Endothelial cell of umbilical vein (primary cell): Measurements from ENCODE around the gene SRGAP3. TPM values are rescaled to one million over a fixed set of nuclear protein-coding genes. Genes with fewer than 3 reads are reported as not detected.

Experiments used
- BruUV-seq: library from RNA; stranded (reverse); fragments of 400-500 nt; replicated peaks from 2 replicates; lab custom pipeline; 2021; lab: Mats Ljungman, UMichigan
- CTCF ChIA-PET: fragments of 300-600, 350-600 bp; sonication (Branson Sonifier 250); formaldehyde crosslinking; loops from one replicate; lab custom pipeline; 2021; ENCODE audit warnings: antibody characterized with exemption, inconsistent platforms; lab: Charles Lee
- POLR2A ChIA-PET: fragments of 300-600, 350-600 bp; sonication (Branson Sonifier 250); formaldehyde crosslinking; loops from one replicate; lab custom pipeline; 2021; ENCODE audit warnings: antibody characterized with exemption, inconsistent platforms; lab: Charles Lee
- DNase-seq: peaks from one replicate; pipeline ENCODE4 v3.0.0-alpha.2; 2011; ENCODE audit warnings: low read depth, low spot score
- FAIRE-seq: peaks from 2 replicates; lab custom pipeline; 2011; peaks lifted over from hg19 to GRCh38; lab: Jason Lieb, UNC
- H2AFZ ChIP-seq: 2 replicates; pipeline ENCODE4 v1.6.0; 2012; ENCODE audit warnings: low read depth, low read length, control low read depth, inconsistent platforms
- H3K27ac ChIP-seq: 2 replicates; pipeline ENCODE4 v1.5.1; 2011; ENCODE audit warnings: low read depth, mild to moderate bottlenecking, control low read depth, low read length, moderate library complexity; ENCODE audit not compliant: insufficient read depth
- H3K27me3 ChIP-seq, 2 experiments: 2 replicates each; pipeline versions ENCODE4 v1.6.0 to v1.6.1; 2011; ENCODE audit warnings: low read length in 2 of 2, mixed read lengths in 1 of 2; ENCODE audit not compliant: control insufficient read depth in 2 of 2, insufficient read depth in 2 of 2
- H3K36me3 ChIP-seq, 2 experiments: 2 replicates in 1 of 2; 3 replicates in 1 of 2; pipeline ENCODE4 v1.5.1; 2011; ENCODE audit warnings: low read length in 2 of 2, mild to moderate bottlenecking in 1 of 2, moderate library complexity in 1 of 2; ENCODE audit not compliant: control insufficient read depth in 2 of 2, insufficient read depth in 2 of 2; ENCODE audit errors: extremely low read depth in 1 of 2
- H3K4me1 ChIP-seq: 3 replicates; pipeline ENCODE4 v1.5.1; 2011; ENCODE audit warnings: mild to moderate bottlenecking, low read length; ENCODE audit not compliant: control insufficient read depth, insufficient read depth; ENCODE audit errors: extremely low read depth
- H3K4me2 ChIP-seq: 2 replicates; pipeline ENCODE4 v1.6.1; 2011; ENCODE audit warnings: low read length, control low read depth, mixed read lengths; ENCODE audit not compliant: insufficient read depth
- H3K4me3 ChIP-seq, 3 experiments: fragments of 200-600 bp in 1 of 3; sonication (generic), shearing (Covaris generic) in 1 of 3; replicated peaks in 1 of 3; 2 replicates each; pipeline ENCODE4 v1.5.1; 2011 to 2016; ENCODE audit warnings: control low read depth in 3 of 3, low read length in 3 of 3, mild to moderate bottlenecking in 2 of 3, inconsistent platforms in 1 of 3, low read depth in 1 of 3, moderate library complexity in 1 of 3; ENCODE audit not compliant: insufficient read depth in 1 of 3
- H3K79me2 ChIP-seq: 2 replicates; pipeline ENCODE4 v1.6.0; 2012; ENCODE audit warnings: low read length, inconsistent platforms; ENCODE audit not compliant: control insufficient read depth, insufficient read depth
- H3K9ac ChIP-seq: replicated peaks from 2 replicates; pipeline ENCODE3; 2011; ENCODE audit warnings: low read length, control low read depth; ENCODE audit not compliant: insufficient read depth; ENCODE audit errors: extremely low read depth
- H3K9me1 ChIP-seq: replicated peaks from 3 replicates; pipeline ENCODE4 v1.6.0; 2011; ENCODE audit warnings: mild to moderate bottlenecking, low read length; ENCODE audit not compliant: control insufficient read depth, insufficient read depth; ENCODE audit errors: extremely low read depth
- H3K9me3 ChIP-seq: replicated peaks from 2 replicates; pipeline ENCODE4 v1.5.1; 2012; ENCODE audit warnings: low read length, inconsistent platforms; ENCODE audit not compliant: control insufficient read depth, insufficient read depth
- H4K20me1 ChIP-seq: replicated peaks from 2 replicates; pipeline ENCODE3; 2011; ENCODE audit warnings: mild to moderate bottlenecking, low read length; ENCODE audit not compliant: control insufficient read depth, insufficient read depth; ENCODE audit errors: extremely low read depth
- EZH2 ChIP-seq: IDR thresholded peaks from 2 replicates; pipeline ENCODE4 v1.6.1; 2012; ENCODE audit warnings: borderline replicate concordance, low read depth, mild to moderate bottlenecking, moderate library complexity, low read length, inconsistent platforms; ENCODE audit not compliant: severe bottlenecking
- FOS ChIP-seq: IDR thresholded peaks from 2 replicates; pipeline ENCODE4 v1.6.1; 2011; ENCODE audit warnings: mild to moderate bottlenecking, low read length, moderate library complexity, borderline replicate concordance; ENCODE audit not compliant: insufficient read depth
- GATA2 ChIP-seq: IDR thresholded peaks from 2 replicates; pipeline ENCODE4 v1.7.0; 2011; ENCODE audit warnings: low read depth, mild to moderate bottlenecking, moderate library complexity, mixed read lengths, low read length; ENCODE audit not compliant: insufficient read length, insufficient read depth
- JUN ChIP-seq: IDR thresholded peaks from 2 replicates; pipeline ENCODE4 v1.6.1; 2011; ENCODE audit warnings: borderline replicate concordance, low read depth; ENCODE audit not compliant: insufficient read length, insufficient read depth
- MYC ChIP-seq: IDR thresholded peaks from one replicate; pipeline ENCODE4 v1.6.1; 2011; ENCODE audit warnings: mild to moderate bottlenecking, low read depth, low read length
- POLR2A ChIP-seq: IDR thresholded peaks from 2 replicates; pipeline ENCODE4 v1.6.1; 2012; ENCODE audit warnings: low read depth, mild to moderate bottlenecking, control low read depth, low read length
- POLR2AphosphoS5 ChIP-seq: IDR thresholded peaks from 2 replicates; pipeline ENCODE4 v1.6.1; 2012; ENCODE audit warnings: low read depth, mild to moderate bottlenecking, control low read depth, low read length, moderate library complexity; ENCODE audit not compliant: insufficient read depth
- dilution Hi-C: fragments of 300-500 bp; cut with MboI; formaldehyde crosslinking; loops from one replicate; pipeline ENCODE4 v1.15.0; 2019; ENCODE audit warnings: low sequenced_read_pairs; ENCODE audit not compliant: extremely low pct_ligation_motif_present
- intact Hi-C: fragments of 100-400 bp; cut with micrococcal nuclease; formaldehyde crosslinking; loops from one replicate; pipeline ENCODE4 v1.10.0; 2022
- polyA plus RNA-seq, 4 experiments: library from polyadenylated mRNA; depleted of rRNA in 3 of 4; stranded (reverse) in 3 of 4; unstranded in 1 of 4; fragments of >200 nt; gene quantifications; 2 replicates each; pipeline versions ENCODE4 v1.2.1 to v1.2.3, GENCODE V29; 2011 to 2012; ENCODE audit warnings: missing spikeins in 1 of 4
- total RNA-seq: library from RNA; stranded (reverse); gene quantifications from 2 replicates; pipeline ENCODE4 v1.2.3, GENCODE V29; 2021
- TF ChIP-seq, protein P1 (sequence below), 2 donors: IDR thresholded peaks; 1 replicate in 1 of 2; 2 replicates in 1 of 2; pipeline ENCODE4 v1.5.1; 2011; ENCODE audit warnings: low read length in 2 of 2, mild to moderate bottlenecking in 2 of 2, moderate library complexity in 2 of 2, control low read depth in 1 of 2, inconsistent platforms in 1 of 2, low read depth in 1 of 2; ENCODE audit not compliant: insufficient read depth in 1 of 2; ENCODE audit errors: extremely low read depth in 1 of 2
- TF ChIP-seq, protein P2 (sequence below): IDR thresholded peaks from 2 replicates; pipeline ENCODE4 v1.6.1; 2011; ENCODE audit not compliant: insufficient read depth, insufficient read length

SRGAP3 gene
- total and polyA plus RNA-seq, 2 donors (not counting 3 experiments of a cell fraction or from before 2014, with no cell fraction given), result 0.06 TPM; not detected in 1

DNA sequence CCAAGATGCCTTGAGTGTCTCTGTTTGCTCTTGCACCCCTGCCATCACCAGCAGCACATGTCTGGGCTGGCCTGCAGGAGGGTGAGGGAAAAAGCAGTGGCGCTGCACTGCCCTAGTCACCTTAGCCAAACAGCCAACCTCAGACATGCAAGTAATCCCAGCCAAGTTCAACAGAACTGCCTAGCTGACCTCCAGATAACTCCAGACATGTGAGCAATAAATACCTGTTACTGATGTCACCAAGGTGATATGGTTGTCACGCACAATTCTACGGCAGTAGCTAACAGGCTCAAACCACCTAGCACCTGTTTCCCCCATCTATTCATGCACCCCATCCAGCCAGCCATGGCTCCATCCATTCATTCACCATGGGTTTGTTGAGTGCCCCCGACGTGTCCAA is 99.9 kb downstream of the SRGAP3 start:
- no peak overlapping the region for H3K9ac ChIP-seq
- H3K4me2 ChIP-seq, result no peak overlapping the region
- H3K4me1 ChIP-seq, result no peaks in the 10 kb centered on the region
- no peak overlapping the region for H3K4me3 ChIP-seq
- FAIRE-seq (no peak), DNase-seq (no peak)
- H3K79me2 ChIP-seq, result no peaks in the 10 kb centered on the region
- H4K20me1 ChIP-seq, result no peaks in the 10 kb centered on the region
- intact Hi-C loops (no loop called here), dilution Hi-C loops (no loop called here)
- no peaks in the 10 kb centered on the region for H3K27me3 ChIP-seq
- no peak overlapping the region for H2AFZ ChIP-seq
- no TSS peak for BruUV-seq
- POLR2A ChIA-PET, result no interaction called here
- H3K36me3 ChIP-seq, result no peaks in the 10 kb centered on the region
- CTCF ChIA-PET, result interaction anchor here (0.8 kb wide), 1 partner anchor 10 kb away, joined by 3 read pairs; no protein-coding TSS in a partner anchor
- H3K9me3 ChIP-seq, result no peaks in the 10 kb centered on the region
- no peaks in the 10 kb centered on the region for H3K9me1 ChIP-seq
- TF ChIP-seq GATA2 (no peak), FOS (no peak), EZH2 (no peak), POLR2AphosphoS5 (no peak), POLR2A (no peak), JUN (no peak), MYC (no peak)
- TF ChIP-seq, protein P1, sequence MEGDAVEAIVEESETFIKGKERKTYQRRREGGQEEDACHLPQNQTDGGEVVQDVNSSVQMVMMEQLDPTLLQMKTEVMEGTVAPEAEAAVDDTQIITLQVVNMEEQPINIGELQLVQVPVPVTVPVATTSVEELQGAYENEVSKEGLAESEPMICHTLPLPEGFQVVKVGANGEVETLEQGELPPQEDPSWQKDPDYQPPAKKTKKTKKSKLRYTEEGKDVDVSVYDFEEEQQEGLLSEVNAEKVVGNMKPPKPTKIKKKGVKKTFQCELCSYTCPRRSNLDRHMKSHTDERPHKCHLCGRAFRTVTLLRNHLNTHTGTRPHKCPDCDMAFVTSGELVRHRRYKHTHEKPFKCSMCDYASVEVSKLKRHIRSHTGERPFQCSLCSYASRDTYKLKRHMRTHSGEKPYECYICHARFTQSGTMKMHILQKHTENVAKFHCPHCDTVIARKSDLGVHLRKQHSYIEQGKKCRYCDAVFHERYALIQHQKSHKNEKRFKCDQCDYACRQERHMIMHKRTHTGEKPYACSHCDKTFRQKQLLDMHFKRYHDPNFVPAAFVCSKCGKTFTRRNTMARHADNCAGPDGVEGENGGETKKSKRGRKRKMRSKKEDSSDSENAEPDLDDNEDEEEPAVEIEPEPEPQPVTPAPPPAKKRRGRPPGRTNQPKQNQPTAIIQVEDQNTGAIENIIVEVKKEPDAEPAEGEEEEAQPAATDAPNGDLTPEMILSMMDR (IDR thresholded peaks at IDR 0.05; ENCODE audit: extremely low read depth in 1 of 2, insufficient read depth in 1 of 2, low read depth in 1 of 2, low read length in 2 of 2), result no peak
- TF ChIP-seq, protein P2, sequence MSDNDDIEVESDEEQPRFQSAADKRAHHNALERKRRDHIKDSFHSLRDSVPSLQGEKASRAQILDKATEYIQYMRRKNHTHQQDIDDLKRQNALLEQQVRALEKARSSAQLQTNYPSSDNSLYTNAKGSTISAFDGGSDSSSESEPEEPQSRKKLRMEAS, result no peak
- H3K27ac ChIP-seq, result no peak overlapping the region
